Osteocyte (in vitro differentiated cells): Measurements from ENCODE around the gene CYTH4. TPM values are rescaled to one million over a fixed set of nuclear protein-coding genes. Genes with fewer than 3 reads are reported as not detected.

ENCODE experiments used
- DNase-seq: peaks from one replicate; pipeline ENCODE4 v3.0.0; 2021; ENCODE audit warnings: mixed read lengths; ENCODE audit not compliant: unreplicated experiment; ENCODE audit errors: extremely low spot score
- H3K27ac Mint-ChIP-seq: one replicate; pipeline ENCODE4 v1.8.0; 2021; ENCODE audit warnings: mild to moderate bottlenecking, mixed read lengths; ENCODE audit not compliant: unreplicated experiment
- H3K27me3 Mint-ChIP-seq: one replicate; pipeline ENCODE4 v1.8.0; 2021; ENCODE audit warnings: mixed read lengths; ENCODE audit not compliant: unreplicated experiment
- H3K36me3 Mint-ChIP-seq: one replicate; pipeline ENCODE4 v1.8.0; 2021; ENCODE audit warnings: mixed read lengths; ENCODE audit not compliant: unreplicated experiment
- H3K4me1 Mint-ChIP-seq: one replicate; pipeline ENCODE4 v1.8.0; 2021; ENCODE audit warnings: mixed read lengths; ENCODE audit not compliant: unreplicated experiment
- H3K4me3 Mint-ChIP-seq: one replicate; pipeline ENCODE4 v1.8.0; 2021; ENCODE audit warnings: mild to moderate bottlenecking, moderate library complexity, mixed read lengths; ENCODE audit not compliant: unreplicated experiment
- H3K9me3 Mint-ChIP-seq: one replicate; pipeline ENCODE4 v1.8.0; 2021; ENCODE audit warnings: mixed read lengths; ENCODE audit not compliant: unreplicated experiment
- total RNA-seq: library from RNA; stranded (reverse); gene quantifications from 2 replicates; pipeline ENCODE4 v1.2.1, GENCODE V29; 2021
- TF ChIP-seq, protein P1 (sequence below): fragments of 200-600 bp; sonication (generic); IDR thresholded peaks from 2 replicates; pipeline ENCODE4 v1.5.0; 2021; ENCODE audit warnings: antibody characterized with exemption, mild to moderate bottlenecking, moderate library complexity

CYTH4 gene
- total RNA-seq, 1 donor from 2014 or later: not detected

DNA sequence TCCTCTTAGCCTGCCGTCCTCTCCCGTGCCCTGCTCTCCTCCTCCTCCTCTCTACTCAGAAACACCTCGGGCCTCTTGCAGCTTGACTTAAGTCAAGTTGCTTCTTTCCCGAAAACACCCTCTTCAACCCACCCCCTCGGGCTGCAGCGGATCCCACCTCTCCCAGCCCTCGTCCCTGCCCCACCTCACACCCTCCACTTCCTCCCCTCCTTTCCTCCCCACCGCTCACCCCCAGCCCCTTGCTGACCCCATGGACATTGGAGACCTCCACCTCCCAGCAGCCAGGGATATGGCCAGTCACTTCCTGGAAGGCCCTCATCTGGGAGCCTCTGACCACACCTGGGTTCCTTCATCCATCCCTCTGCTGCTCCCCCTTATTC, 8.5 kb upstream of the CYTH4 start:
- no peak overlapping the region for H3K4me3 Mint-ChIP-seq

DNA sequence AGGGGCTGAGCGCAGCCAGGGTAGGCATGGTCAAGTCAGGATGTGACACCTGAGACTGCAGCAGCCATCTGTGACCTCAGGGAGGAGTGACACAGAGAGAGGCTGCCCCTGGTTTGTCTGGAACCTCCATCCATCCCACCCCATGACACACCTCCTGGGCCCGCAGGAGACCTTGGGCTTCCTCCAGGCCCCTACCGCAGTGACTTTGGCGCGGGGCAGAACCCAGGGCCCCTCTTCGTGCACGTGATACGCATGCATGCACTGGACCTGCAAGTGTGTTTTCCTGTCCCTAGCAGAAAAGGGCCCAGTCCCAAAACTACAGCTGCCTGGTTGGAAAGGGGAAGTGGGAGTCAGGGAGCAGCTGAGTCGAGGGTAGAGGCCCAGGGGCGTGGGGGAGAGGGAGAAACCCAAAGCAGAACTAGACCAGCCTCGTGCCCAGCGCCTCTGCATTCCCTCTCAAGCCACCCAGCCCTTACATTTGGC, 7.9 kb upstream of the CYTH4 start:
- Mint-ChIP-seq H3K36me3 (no peaks in the 10 kb centered on the region), H3K27ac (no peak overlapping the region), H3K4me1 (peaks cover 24% of the 10 kb centered on the region), H3K27me3 (peaks cover 3% of the 10 kb centered on the region), H3K4me3 (no peak overlapping the region), H3K9me3 (no peaks in the 10 kb centered on the region)
- TF ChIP-seq, protein P1, sequence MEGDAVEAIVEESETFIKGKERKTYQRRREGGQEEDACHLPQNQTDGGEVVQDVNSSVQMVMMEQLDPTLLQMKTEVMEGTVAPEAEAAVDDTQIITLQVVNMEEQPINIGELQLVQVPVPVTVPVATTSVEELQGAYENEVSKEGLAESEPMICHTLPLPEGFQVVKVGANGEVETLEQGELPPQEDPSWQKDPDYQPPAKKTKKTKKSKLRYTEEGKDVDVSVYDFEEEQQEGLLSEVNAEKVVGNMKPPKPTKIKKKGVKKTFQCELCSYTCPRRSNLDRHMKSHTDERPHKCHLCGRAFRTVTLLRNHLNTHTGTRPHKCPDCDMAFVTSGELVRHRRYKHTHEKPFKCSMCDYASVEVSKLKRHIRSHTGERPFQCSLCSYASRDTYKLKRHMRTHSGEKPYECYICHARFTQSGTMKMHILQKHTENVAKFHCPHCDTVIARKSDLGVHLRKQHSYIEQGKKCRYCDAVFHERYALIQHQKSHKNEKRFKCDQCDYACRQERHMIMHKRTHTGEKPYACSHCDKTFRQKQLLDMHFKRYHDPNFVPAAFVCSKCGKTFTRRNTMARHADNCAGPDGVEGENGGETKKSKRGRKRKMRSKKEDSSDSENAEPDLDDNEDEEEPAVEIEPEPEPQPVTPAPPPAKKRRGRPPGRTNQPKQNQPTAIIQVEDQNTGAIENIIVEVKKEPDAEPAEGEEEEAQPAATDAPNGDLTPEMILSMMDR: no peak
- DNase-seq: no peak

More for the DNA sequence above, 8.5 kb upstream of the CYTH4 start:
- H3K27me3 Mint-ChIP-seq: peaks cover 5% of the 10 kb centered on the region
- no peaks in the 10 kb centered on the region for H3K36me3 Mint-ChIP-seq
- H3K4me1 Mint-ChIP-seq: peaks cover 21% of the 10 kb centered on the region
- no peak for DNase-seq
- no peaks in the 10 kb centered on the region for H3K9me3 Mint-ChIP-seq
- H3K27ac Mint-ChIP-seq: no peak overlapping the region
- TF ChIP-seq, protein P1: no peak

DNA sequence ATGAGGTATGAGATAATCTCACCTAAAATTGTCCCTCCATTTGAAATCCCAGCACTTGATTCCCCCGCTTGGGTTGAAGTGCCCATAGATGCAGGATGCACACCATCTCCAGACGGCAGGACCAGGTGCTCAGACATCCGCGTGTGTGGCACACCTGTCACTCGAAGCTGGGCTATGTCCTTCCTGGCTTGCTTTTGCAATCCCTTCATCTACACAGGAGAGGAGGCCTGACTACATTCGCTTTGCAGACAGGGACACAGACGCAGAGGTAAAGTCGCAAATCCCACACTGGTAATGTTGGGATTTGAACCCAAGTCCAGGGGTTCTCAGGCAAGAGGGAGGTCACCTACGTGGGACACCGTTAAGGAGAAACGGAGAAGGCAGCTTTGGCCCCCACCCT, 7.2 kb upstream of the CYTH4 start:
- DNase-seq: no peak
- Mint-ChIP-seq H3K27me3 (no peaks in the 10 kb centered on the region), H3K4me3 (no peak overlapping the region), H3K36me3 (no peaks in the 10 kb centered on the region), H3K27ac (no peak overlapping the region), H3K4me1 (peaks cover 24% of the 10 kb centered on the region), H3K9me3 (no peaks in the 10 kb centered on the region)
- TF ChIP-seq, protein P1: no peak

DNA sequence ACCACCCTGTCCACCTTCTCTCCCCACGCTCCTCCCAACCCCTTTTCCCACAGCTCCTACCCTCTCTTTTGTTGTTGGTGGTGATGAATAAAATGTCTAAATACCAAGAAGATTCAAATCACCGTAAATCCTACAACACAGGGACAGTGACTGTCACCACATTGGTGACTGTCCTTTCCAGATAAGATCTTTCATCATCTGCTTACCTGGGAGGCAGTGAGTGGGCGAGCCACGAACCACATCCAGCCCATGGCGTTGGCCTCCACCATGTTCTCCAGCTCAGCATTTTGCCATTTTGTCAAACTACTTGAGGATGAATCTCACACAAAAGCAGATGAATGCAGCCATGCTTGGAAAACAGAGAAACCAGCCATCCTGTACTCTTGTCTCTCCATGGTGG, 6.7 kb upstream of the CYTH4 start:
- Mint-ChIP-seq H3K4me1 (peaks cover 24% of the 10 kb centered on the region), H3K4me3 (no peak overlapping the region), H3K27ac (no peak overlapping the region), H3K27me3 (no peaks in the 10 kb centered on the region), H3K36me3 (no peaks in the 10 kb centered on the region), H3K9me3 (no peaks in the 10 kb centered on the region)
- no peak for DNase-seq
- TF ChIP-seq, protein P1: no peak

DNA sequence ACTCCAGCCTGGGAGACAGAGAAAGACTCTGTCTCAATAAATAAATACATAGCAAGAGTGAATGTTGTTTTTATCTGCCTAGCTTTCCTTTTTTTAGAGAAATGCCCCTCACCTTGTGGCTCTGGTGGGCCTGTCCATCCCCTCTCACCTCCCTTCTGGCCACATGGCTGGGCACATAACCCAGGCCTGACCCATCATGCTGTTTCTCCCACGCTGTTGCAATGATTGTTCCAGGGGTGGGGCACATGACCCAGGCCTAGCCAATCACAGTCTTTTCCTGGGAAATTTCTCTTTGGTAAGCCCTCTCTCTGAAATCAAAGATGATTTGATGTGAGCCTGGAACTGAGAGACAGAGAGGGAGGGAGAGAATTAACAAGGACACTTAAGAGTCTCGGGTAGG, 5.5 kb upstream of the CYTH4 start:
- Mint-ChIP-seq H3K27ac (no peak overlapping the region), H3K4me1 (peaks cover 24% of the 10 kb centered on the region), H3K27me3 (no peaks in the 10 kb centered on the region), H3K4me3 (no peak overlapping the region), H3K9me3 (no peaks in the 10 kb centered on the region), H3K36me3 (no peaks in the 10 kb centered on the region)
- TF ChIP-seq, protein P1: no peak
- DNase-seq: no peak
